Progenitor cell of endocrine pancreas (in vitro differentiated cells): ENCODE data around the gene GABRR1. TPM values are rescaled to one million over a fixed set of nuclear protein-coding genes. Genes with fewer than 3 reads are reported as not detected.
A peak's percentile ranks its signal among the peaks of the same experiment; 100 is the strongest.

ENCODE experiments used
- DNase-seq: peaks from one replicate; pipeline ENCODE4 v3.0.0; 2021; ENCODE audit warnings: low spot score; ENCODE audit not compliant: unreplicated experiment
- H3K27ac Mint-ChIP-seq: 2 replicates; pipeline ENCODE4 v1.8.0; 2021; ENCODE audit warnings: mild to moderate bottlenecking, moderate library complexity, mixed read lengths
- H3K27me3 Mint-ChIP-seq: 2 replicates; pipeline ENCODE4 v1.8.0; 2021; ENCODE audit warnings: mixed read lengths
- H3K36me3 Mint-ChIP-seq: 2 replicates; pipeline ENCODE4 v1.8.0; 2022; ENCODE audit warnings: mixed read lengths; ENCODE audit not compliant: insufficient read depth
- H3K4me1 Mint-ChIP-seq: 2 replicates; pipeline ENCODE4 v1.8.0; 2021; ENCODE audit warnings: low read depth, mixed read lengths
- H3K4me3 Mint-ChIP-seq: 2 replicates; pipeline ENCODE4 v1.8.0; 2021; ENCODE audit warnings: low read depth, mild to moderate bottlenecking, moderate library complexity, mixed read lengths
- H3K9me3 Mint-ChIP-seq: 2 replicates; pipeline ENCODE4 v1.8.0; 2021; ENCODE audit warnings: low read depth, mixed read lengths
- CTCF ChIP-seq: fragments of 200-600 bp; sonication (generic); IDR thresholded peaks from one replicate; pipeline ENCODE4 v1.5.0; 2021; ENCODE audit warnings: antibody characterized with exemption, mild to moderate bottlenecking; ENCODE audit not compliant: unreplicated experiment
- total RNA-seq: library from RNA; stranded (reverse); gene quantifications from 2 replicates; pipeline ENCODE4 v1.2.1, GENCODE V29; 2021

GABRR1 gene
- total RNA-seq, 1 donor from 2014 or later: not detected

GRCh38 chr6:89154131-89154530, 63.0 kb downstream of the GABRR1 start:
- Mint-ChIP-seq H3K36me3 (peaks cover 6% of the 10 kb centered on the region), H3K27me3 (no peaks in the 10 kb centered on the region), H3K4me1 (peaks cover 6% of the 10 kb centered on the region), H3K9me3 (no peaks in the 10 kb centered on the region), H3K4me3 (no peak overlapping the region), H3K27ac (no peak overlapping the region)
- TF ChIP-seq CTCF: no peak
- DNase-seq: no peak

- DNase-seq: no peak
- no peak for TF ChIP-seq CTCF
- H3K27me3 Mint-ChIP-seq: peaks cover 5% of the 10 kb centered on the region
- peaks cover 24% of the 10 kb centered on the region for H3K4me1 Mint-ChIP-seq
- H3K9me3 Mint-ChIP-seq: no peaks in the 10 kb centered on the region
- peak overlapping the region; percentile 1 for H3K4me3 Mint-ChIP-seq
- H3K36me3 Mint-ChIP-seq: peaks cover 5% of the 10 kb centered on the region
- H3K27ac Mint-ChIP-seq: peak overlapping the region; percentile 7
These were observed 69.0 kb downstream of the GABRR1 start for GRCh38 chr6:89148016-89148750.

GRCh38 chr6:89146718-89147700, 70.1 kb downstream of the GABRR1 start:
- peak overlapping the region; percentile 81 for H3K4me3 Mint-ChIP-seq
- H3K4me1 Mint-ChIP-seq: peaks cover 23% of the 10 kb centered on the region
- no peak for TF ChIP-seq CTCF
- H3K9me3 Mint-ChIP-seq: no peaks in the 10 kb centered on the region
- H3K27ac Mint-ChIP-seq: peak overlapping the region; percentile 95
- DNase-seq: no peak
- peaks cover 5% of the 10 kb centered on the region for H3K27me3 Mint-ChIP-seq
- H3K36me3 Mint-ChIP-seq: peaks cover 6% of the 10 kb centered on the region

GRCh38 chr6:89145956-89146717, 71.0 kb downstream of the GABRR1 start, which contains the start of gene PM20D2:
Gene PM20D2 (plus strand): TSS chr6:89146055. CDS start chr6:89146145, 90 bp downstream.
- peak; percentile 62 for DNase-seq
- peak within 1 kb of the TSS; percentile 95 for H3K27ac Mint-ChIP-seq
- peak within 1 kb of the TSS; percentile 81 for H3K4me3 Mint-ChIP-seq
- H3K27me3 Mint-ChIP-seq: peaks cover 5% of the 10 kb centered on the region
- H3K9me3 Mint-ChIP-seq: no peaks in the 10 kb centered on the region
- peaks cover 6% of the 10 kb centered on the region for H3K36me3 Mint-ChIP-seq
- peaks cover 20% of the 10 kb centered on the region for H3K4me1 Mint-ChIP-seq
- TF ChIP-seq CTCF: no peak
